Peyer's patch (tissue), 4 donors: ENCODE data around the gene LIPM. TPM values are rescaled to one million over a fixed set of nuclear protein-coding genes. Genes with fewer than 3 reads are reported as not detected.

ENCODE experiments used
- DNase-seq, 3 donors: peaks; one replicate each; pipeline ENCODE4 v3.0.0-alpha.2; 2017 to 2019
- H3K27ac ChIP-seq, 4 donors: fragments of 200-600 bp; sonication (generic); one replicate each; pipeline ENCODE4 v1.5.1; 2016 to 2019
- H3K27me3 ChIP-seq, 2 donors: fragments of 200-600 bp; sonication (generic); one replicate each; pipeline ENCODE4 v1.5.1; 2019
- H3K36me3 ChIP-seq, 3 donors: fragments of 200-600 bp; sonication (generic); one replicate each; pipeline ENCODE4 v1.5.1; 2016 to 2019
- H3K4me1 ChIP-seq, 4 donors: fragments of 200-600 bp; sonication (generic); one replicate each; pipeline ENCODE4 v1.5.1; 2016 to 2019
- H3K4me3 ChIP-seq, 4 donors: fragments of 200-600 bp; sonication (generic); 1 replicate in 3 of 4; 2 replicates in 1 of 4; pipeline ENCODE4 v1.5.1; 2016 to 2019; ENCODE audit warnings: mild to moderate bottlenecking in 1 of 4
- H3K9me3 ChIP-seq, 4 donors: fragments of 200-600 bp; sonication (generic); one replicate each; pipeline ENCODE4 v1.5.1; 2016 to 2019; ENCODE audit warnings: mild to moderate bottlenecking in 1 of 4
- CTCF ChIP-seq, 6 experiments: fragments of 450-650 bp in 4 of 6; fragments of 200-600 bp in 2 of 6; sonication (generic) in 1 of 6; IDR thresholded peaks; one replicate each; pipeline ENCODE4 v1.5.1; 2017 to 2019; ENCODE audit warnings: antibody characterized with exemption in 6 of 6, mild to moderate bottlenecking in 3 of 6, moderate library complexity in 1 of 6
- POLR2A ChIP-seq, 2 donors: fragments of 450-650 bp; IDR thresholded peaks; one replicate each; pipeline ENCODE4 v1.5.1; 2017; ENCODE audit warnings: antibody characterized with exemption in 2 of 2, mild to moderate bottlenecking in 2 of 2, moderate library complexity in 2 of 2
- total RNA-seq, 4 donors: library from RNA; depleted of rRNA; stranded (reverse); fragments of >200 nt; gene quantifications; one replicate each; pipeline ENCODE4 v1.1.0, GENCODE V29; 2016

LIPM gene
- total RNA-seq, 4 donors from 2014 or later = not detected

DNA sequence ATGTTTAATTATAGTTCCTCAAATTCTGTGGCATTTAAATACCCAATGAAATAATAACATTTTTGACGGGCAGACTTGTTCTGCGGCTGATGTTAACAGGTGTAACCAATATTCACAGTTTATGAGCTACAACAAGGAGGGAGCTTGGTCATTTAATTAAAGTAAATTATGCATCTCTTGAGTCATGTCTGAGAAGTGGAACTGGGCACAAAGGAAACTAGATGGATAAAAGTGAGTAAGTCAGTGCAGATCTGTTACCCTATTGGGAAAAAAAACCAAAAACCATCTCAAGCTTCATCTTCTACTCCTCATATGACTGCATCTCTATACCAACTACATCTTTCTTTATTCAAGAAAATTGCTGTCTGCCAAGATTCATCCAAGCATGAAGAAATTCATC, 25.1 kb downstream of the LIPM start:
- H3K27ac ChIP-seq = no peak overlapping the region
- DNase-seq = no peak

DNA sequence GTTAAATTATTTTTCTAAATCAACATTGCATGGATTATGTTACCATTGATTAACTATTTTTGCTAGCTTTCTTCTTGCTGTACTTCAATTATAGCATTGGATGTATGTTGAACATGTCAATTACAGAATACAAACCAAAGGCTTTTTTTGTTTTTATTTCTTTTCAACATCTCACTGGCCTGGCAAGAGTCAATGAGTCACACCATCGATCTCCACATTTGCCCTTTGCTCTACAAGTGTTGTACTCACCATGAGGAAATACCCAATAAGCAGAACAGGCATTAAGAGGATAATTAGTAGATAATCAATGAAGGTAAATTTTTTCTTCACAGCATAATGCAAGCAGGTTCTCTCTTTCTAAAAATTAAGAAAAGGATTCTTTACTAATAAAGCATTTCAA, 25.8 kb downstream of the LIPM start:
- Histone ChIP-seq H3K27me3 (no peaks in the 10 kb centered on the region), H3K36me3 (no peaks in the 10 kb centered on the region), H3K4me1 (no peaks in the 10 kb centered on the region), H3K9me3 (no peaks in the 10 kb centered on the region), H3K4me3 (no peak overlapping the region), H3K27ac (no peak overlapping the region)
- TF ChIP-seq POLR2A (IDR thresholded peaks at IDR 0.05) (no peak), CTCF (IDR thresholded peaks at IDR 0.05) (no peak)
- DNase-seq = no peak

More for the DNA sequence above, 25.1 kb downstream of the LIPM start:
- Histone ChIP-seq H3K36me3 (no peaks in the 10 kb centered on the region), H3K27me3 (no peaks in the 10 kb centered on the region), H3K4me3 (no peak overlapping the region), H3K9me3 (no peaks in the 10 kb centered on the region), H3K4me1 (no peaks in the 10 kb centered on the region)
- TF ChIP-seq POLR2A (IDR thresholded peaks at IDR 0.05) (no peak), CTCF (IDR thresholded peaks at IDR 0.05) (no peak)

DNA sequence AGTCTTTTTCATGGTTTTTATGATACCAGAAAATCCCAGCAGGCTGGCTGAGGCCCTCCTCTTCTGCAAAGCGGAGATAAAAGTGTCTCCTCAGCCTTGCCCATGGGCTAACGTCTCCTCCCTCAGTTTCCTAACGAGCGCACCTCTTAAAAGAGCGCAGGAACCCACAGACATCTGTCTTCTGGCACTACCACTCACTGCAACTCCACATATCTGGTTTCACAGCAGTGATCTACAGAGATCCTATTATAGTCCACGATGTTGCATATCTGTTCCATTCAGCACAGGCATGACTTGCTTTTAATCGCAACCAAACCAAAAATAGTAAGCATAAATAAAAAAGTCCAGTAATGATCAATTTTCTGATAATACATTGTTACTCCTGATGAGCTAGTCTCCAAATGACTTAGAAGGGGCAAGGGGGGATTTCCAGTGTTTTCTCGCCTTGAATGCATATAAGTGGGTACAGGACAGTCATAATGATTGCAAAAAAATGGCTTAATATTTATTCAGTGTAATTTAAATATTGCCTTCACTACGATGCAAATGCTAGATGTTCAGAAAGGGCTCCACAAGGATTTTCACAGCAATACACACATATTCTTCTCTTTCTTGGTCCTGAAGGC, 28.2 kb downstream of the LIPM start:
- TF ChIP-seq CTCF (IDR thresholded peaks at IDR 0.05) = no peak
- TF ChIP-seq POLR2A (IDR thresholded peaks at IDR 0.05) = no peak
- Histone ChIP-seq H3K27ac (no peak overlapping the region), H3K4me3 (no peak overlapping the region), H3K27me3 (no peaks in the 10 kb centered on the region), H3K4me1 (no peaks in the 10 kb centered on the region), H3K9me3 (no peaks in the 10 kb centered on the region), H3K36me3 (no peaks in the 10 kb centered on the region)
- DNase-seq = no peak

DNA sequence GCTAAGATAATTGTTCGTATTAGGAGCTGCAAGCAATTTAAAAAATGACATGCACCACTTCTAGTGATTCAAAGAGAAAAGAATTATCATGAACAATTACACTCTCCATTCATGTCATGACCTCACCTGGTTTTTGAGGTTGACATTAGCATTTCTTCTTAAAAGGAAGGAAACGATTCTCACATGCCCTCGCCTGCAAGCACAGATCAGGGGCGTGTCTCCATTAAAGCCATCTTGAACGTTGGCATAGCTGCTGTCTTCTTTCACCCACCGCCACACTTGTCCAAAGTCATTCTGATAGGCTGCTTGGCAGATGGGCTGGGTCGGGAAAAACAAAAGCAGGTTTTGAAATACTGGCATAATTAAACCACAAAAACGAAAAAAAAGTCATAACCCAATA, 29.2 kb downstream of the LIPM start:
- H3K27ac ChIP-seq = no peak overlapping the region
- no peaks in the 10 kb centered on the region for H3K27me3 ChIP-seq
- DNase-seq = peak in 1 of 3 donors; percentile 26
- no peaks in the 10 kb centered on the region for H3K9me3 ChIP-seq
- H3K4me3 ChIP-seq = no peak overlapping the region
- H3K4me1 ChIP-seq = no peaks in the 10 kb centered on the region
- TF ChIP-seq CTCF (IDR thresholded peaks at IDR 0.05) = no peak
- TF ChIP-seq POLR2A (IDR thresholded peaks at IDR 0.05) = no peak
- no peaks in the 10 kb centered on the region for H3K36me3 ChIP-seq

DNA sequence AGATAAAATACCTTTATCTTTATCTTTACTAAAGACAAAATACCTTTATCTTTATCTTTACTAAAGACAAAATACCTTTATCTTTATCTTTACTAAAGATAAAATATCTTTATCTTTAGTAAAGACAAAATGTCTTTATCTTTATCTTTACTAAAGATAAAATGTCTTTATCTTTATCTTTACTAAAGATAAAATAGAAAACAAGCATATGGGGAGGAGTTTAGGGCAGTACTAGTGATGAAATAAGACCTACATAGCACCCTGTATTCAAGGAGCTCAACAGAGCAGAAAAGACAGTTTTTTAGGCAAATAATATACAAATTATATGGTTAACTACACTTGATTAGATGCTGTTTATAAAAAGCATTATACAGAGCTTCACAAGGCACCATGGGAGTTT, 29.8 kb downstream of the LIPM start:
- no peaks in the 10 kb centered on the region for H3K4me1 ChIP-seq
- no peak for DNase-seq

More for the DNA sequence above, 29.8 kb downstream of the LIPM start:
- Histone ChIP-seq H3K27me3 (no peaks in the 10 kb centered on the region), H3K27ac (no peak overlapping the region), H3K36me3 (no peaks in the 10 kb centered on the region), H3K9me3 (no peaks in the 10 kb centered on the region), H3K4me3 (no peak overlapping the region)
- no peak for TF ChIP-seq CTCF (IDR thresholded peaks at IDR 0.05)
- TF ChIP-seq POLR2A (IDR thresholded peaks at IDR 0.05) = no peak
